Liver (tissue), 3 donors: ENCODE results near the gene NT5M.

ENCODE experiments used
- ATF3 ChIP-seq: IDR thresholded peaks from 2 replicates; pipeline ENCODE4 v1.6.1; 2016; ENCODE audit warnings: antibody characterized with exemption
- CTCF ChIP-seq: fragments of 150-350 bp; IDR thresholded peaks from 2 replicates; pipeline ENCODE4 v1.5.1; 2017; ENCODE audit warnings: improper control_type of control experiment, low read depth, low read length; ENCODE audit not compliant: missing input control
- REST ChIP-seq: IDR thresholded peaks from 2 replicates; pipeline ENCODE4 v1.6.1; 2016; ENCODE audit warnings: antibody characterized with exemption, mild to moderate bottlenecking
- SP1 ChIP-seq: IDR thresholded peaks from 2 replicates; pipeline ENCODE4 v1.6.1; 2018; ENCODE audit warnings: antibody characterized with exemption, mild to moderate bottlenecking
- TAF1 ChIP-seq: conservative IDR thresholded peaks from 2 replicates; pipeline ENCODE4 v1.6.1; 2016; ENCODE audit warnings: antibody characterized with exemption, mild to moderate bottlenecking
- donor health status: healthy.
- donor health status: healthy.

- no peak for TF ChIP-seq CTCF
- no peak for TF ChIP-seq TAF1
- no peak for TF ChIP-seq SP1
- TF ChIP-seq ATF3, result no peak
- no peak for TF ChIP-seq REST
Observed at GRCh38 chr17:17386094-17386800, 83.1 kb downstream of the NT5M start.
